K562 (cell line): ENCODE measurements around the gene STEAP1B. TPM values are rescaled to one million over a fixed set of nuclear protein-coding genes. Genes with fewer than 3 reads are reported as not detected.

Source experiments
- ATAC-seq: fragments of 200-7000 bp; cut with Tn5 transposase; 3 replicates; pipeline ENCODE4 v1.9.1; 2020; ENCODE audit warnings: moderate library complexity
- BruUV-seq: library from RNA; stranded (reverse); fragments of 400-500 nt; replicated peaks from 2 replicates; lab custom pipeline; 2021; lab: Mats Ljungman, UMichigan
- CTCF ChIA-PET: fragments of 300-600 bp; formaldehyde crosslinking; extraction: SDS; loops from one replicate; lab custom pipeline; 2021; ENCODE audit warnings: low intra/inter-chr PET ratio; lab: Yijun Ruan, JAX
- POLR2A ChIA-PET: fragments of 300-600, 350-650 bp; sonication (Branson Sonifier 250); formaldehyde crosslinking; extraction: SDS; loops from one replicate; lab custom pipeline; 2021; ENCODE audit warnings: antibody characterized with exemption, inconsistent platforms; lab: Yijun Ruan, JAX
- DNase-seq, 4 experiments: peaks; one replicate each; pipeline versions ENCODE4 v3.0.0 to v3.0.0-alpha.2; 2011 to 2018; ENCODE audit warnings: low spot score in 3 of 4, mixed read lengths in 3 of 4; ENCODE audit errors: extremely low read depth in 1 of 4
- FAIRE-seq: peaks from 2 replicates; lab custom pipeline; 2011; peaks lifted over from hg19 to GRCh38; lab: Jason Lieb, UNC
- H2AFZ ChIP-seq: 2 replicates; pipeline ENCODE4 v1.6.0; 2011; ENCODE audit warnings: low read depth, low read length, control low read depth, inconsistent platforms
- H3K27ac ChIP-seq: fragments of 200-600 bp; 3 replicates; pipeline ENCODE4 v1.8.0; 2011; ENCODE audit warnings: low read depth, mild to moderate bottlenecking, control low read depth, inconsistent platforms, low read length, moderate library complexity, mixed read lengths; ENCODE audit errors: extremely low read depth
- H3K27me3 ChIP-seq, 2 experiments: fragments of 300-600 bp in 1 of 2; 2 replicates in 1 of 2; 3 replicates in 1 of 2; pipeline versions ENCODE4 v1.6.0 to v1.8.0; 2011; ENCODE audit warnings: inconsistent platforms in 2 of 2, low read length in 2 of 2, mild to moderate bottlenecking in 1 of 2, mixed read lengths in 1 of 2, moderate library complexity in 1 of 2; ENCODE audit not compliant: control insufficient read depth in 2 of 2, insufficient read depth in 2 of 2
- H3K36me3 ChIP-seq: fragments of 300-600 bp; 3 replicates; pipeline ENCODE4 v1.8.0; 2011; ENCODE audit warnings: mild to moderate bottlenecking, low read length, inconsistent platforms; ENCODE audit not compliant: control insufficient read depth, insufficient read depth
- H3K4me1 ChIP-seq, 2 experiments: fragments of 200-600 bp in 1 of 2; replicated peaks in 1 of 2; 2 replicates in 1 of 2; 3 replicates in 1 of 2; pipeline versions ENCODE4 v1.5.1 to v1.8.0; 2011; ENCODE audit warnings: inconsistent platforms in 2 of 2, low read length in 2 of 2, mild to moderate bottlenecking in 1 of 2, mixed read lengths in 1 of 2, moderate library complexity in 1 of 2; ENCODE audit not compliant: control insufficient read depth in 2 of 2, insufficient read depth in 2 of 2
- H3K4me2 ChIP-seq: 2 replicates; pipeline ENCODE4 v1.6.1; 2011; ENCODE audit warnings: low read length, control low read depth, inconsistent platforms, mixed read lengths; ENCODE audit not compliant: insufficient read depth
- H3K4me3 ChIP-seq: fragments of 200-600 bp; sonication (generic), shearing (Covaris generic); 2 replicates; pipeline ENCODE4 v1.5.1; 2016; ENCODE audit warnings: control low read depth, inconsistent platforms
- H3K79me2 ChIP-seq: fragments of 200-600 bp; 3 replicates; pipeline ENCODE4 v1.8.0; 2011; ENCODE audit warnings: low read length, inconsistent platforms; ENCODE audit not compliant: control insufficient read depth, insufficient read depth
- H3K9ac ChIP-seq, 2 experiments: 2 replicates each; pipeline versions ENCODE4 v1.6.0 to v1.6.1; 2011; ENCODE audit warnings: low read depth in 2 of 2, low read length in 2 of 2, control low read depth in 1 of 2, inconsistent platforms in 1 of 2, mild to moderate bottlenecking in 1 of 2, mixed read lengths in 1 of 2; ENCODE audit not compliant: insufficient read depth in 1 of 2
- H3K9me1 ChIP-seq: one replicate; pipeline ENCODE4 v1.6.0; 2011; ENCODE audit warnings: inconsistent platforms, mild to moderate bottlenecking, low read length, moderate library complexity; ENCODE audit not compliant: control insufficient read depth, insufficient read depth
- H3K9me3 ChIP-seq: replicated peaks from 2 replicates; pipeline ENCODE4 v1.5.1; 2011; ENCODE audit warnings: low read depth, low read length, inconsistent platforms; ENCODE audit not compliant: control insufficient read depth, insufficient read depth
- H4K20me1 ChIP-seq: replicated peaks from 2 replicates; pipeline ENCODE4 v1.6.1; 2011; ENCODE audit warnings: low read length, inconsistent platforms, mixed read lengths; ENCODE audit not compliant: control insufficient read depth, insufficient read depth
- BHLHE40 ChIP-seq: IDR thresholded peaks from 2 replicates; pipeline ENCODE4 v1.6.1; 2011; ENCODE audit warnings: low read length, improper control_type of control experiment
- CEBPG ChIP-seq, 3 experiments: fragments of 200-800 bp in 1 of 3; sonication (Bioruptor generic) in 1 of 3; sonication (generic) in 1 of 3; formaldehyde crosslinking in 1 of 3; IDR thresholded peaks in 2 of 3; conservative IDR thresholded peaks in 1 of 3; 2 replicates each; pipeline versions ENCODE4 v1.6.1 to v1.8.0; 2016 to 2022; ENCODE audit warnings: missing compliant biosample characterization in 2 of 3, missing genetic modification characterization in 2 of 3, mild to moderate bottlenecking in 1 of 3, missing genetic modification reagents in 1 of 3
- CREM ChIP-seq: IDR thresholded peaks from 2 replicates; pipeline ENCODE4 v1.6.1; 2014; ENCODE audit warnings: antibody characterized with exemption, low read depth
- HMG20B ChIP-seq: fragments of 250-450 bp; sonication (Bioruptor Pico); IDR thresholded peaks from 2 replicates; pipeline ENCODE4 v1.5.0; 2021; ENCODE audit warnings: mild to moderate bottlenecking
- MXD1 ChIP-seq: fragments of 250-450 bp; sonication (Bioruptor Pico); IDR thresholded peaks from 2 replicates; pipeline ENCODE4 v1.8.0; 2021; ENCODE audit warnings: borderline replicate concordance, mild to moderate bottlenecking, moderate library complexity; ENCODE audit not compliant: poor library complexity, severe bottlenecking
- NUFIP1 ChIP-seq: fragments of 450-650 bp; IDR thresholded peaks from 2 replicates; pipeline ENCODE4 v1.6.1; 2018; ENCODE audit not compliant: partially characterized antibody
- SMAD4 ChIP-seq: fragments of 250-450 bp; sonication (Bioruptor Pico); conservative IDR thresholded peaks from 2 replicates; pipeline ENCODE4 v1.8.0; 2021; ENCODE audit warnings: inconsistent platforms, mild to moderate bottlenecking, moderate library complexity
- SMC3 ChIP-seq: conservative IDR thresholded peaks from 2 replicates; pipeline ENCODE4 v1.6.1; 2011; ENCODE audit warnings: low read depth, low read length, improper control_type of control experiment; ENCODE audit not compliant: insufficient read depth
- STAT5B ChIP-seq: fragments of 250-450 bp; sonication (Bioruptor Pico); IDR thresholded peaks from 2 replicates; pipeline ENCODE4 v1.8.0; 2021; ENCODE audit warnings: mild to moderate bottlenecking, inconsistent platforms
- ZBTB7A ChIP-seq: IDR thresholded peaks from 2 replicates; pipeline ENCODE4 v1.6.1; 2011; ENCODE audit warnings: low read depth, mild to moderate bottlenecking, low read length, moderate library complexity, borderline replicate concordance; ENCODE audit not compliant: control insufficient read depth
- WGBS: fragments of 100-300 bp; shearing (Covaris generic); methylation state at CpG from one replicate; pipeline ENCODE4 v1.1.6; 2016; ENCODE audit warnings: low coverage, mixed read lengths; ENCODE audit not compliant: insufficient coverage; ENCODE audit errors: missing lambda C conversion rate; 5-methylcytosine and 5-hydroxymethylcytosine counted together
- in situ Hi-C: fragments of 300-500 bp; cut with MboI; formaldehyde crosslinking; loops from 4 replicates; pipeline ENCODE4 v1.15.0; 2018; ENCODE audit warnings: inconsistent platforms, mixed read lengths
- intact Hi-C: fragments of 100-400 bp; cut with micrococcal nuclease; formaldehyde crosslinking; loops from 2 replicates; pipeline ENCODE4 v1.14.2; 2022
- polyA plus RNA-seq, 8 experiments: library from polyadenylated mRNA; depleted of rRNA in 4 of 8; stranded (reverse) in 5 of 8; unstranded in 3 of 8; fragments of >200 nt; fragmentation: Nextera tagmentation in 2 of 8; fragmentation: Illumina TruSeq in 1 of 8; extraction: Ambion mirVana in 2 of 8; extraction: Trizol in 1 of 8; gene quantifications; 2 replicates each; pipeline versions ENCODE4 v1.2.1 to v1.2.3, GENCODE V29; 2011 to 2014; ENCODE audit warnings: inconsistent platforms in 1 of 8, missing spikeins in 1 of 8
- total RNA-seq, 7 experiments: library from RNA; depleted of rRNA in 6 of 7; stranded (reverse); fragments of >200 nt in 6 of 7; fragmentation: Illumina TruSeq in 2 of 7; extraction: Trizol in 2 of 7; gene quantifications; 2 replicates each; pipeline versions ENCODE4 v1.2.1 to v1.2.3, GENCODE V29; 2011 to 2021; ENCODE audit warnings: low replicate concordance in 1 of 7
- TF ChIP-seq, protein P1 (sequence below): IDR thresholded peaks from 2 replicates; pipeline ENCODE4 v1.6.1; 2011; ENCODE audit warnings: borderline replicate concordance, low read depth, mild to moderate bottlenecking, moderate library complexity, low read length; ENCODE audit not compliant: insufficient read depth, poor library complexity, severe bottlenecking
- TF ChIP-seq, protein P2 (sequence below): sonication (generic); formaldehyde crosslinking; IDR thresholded peaks from 2 replicates; pipeline ENCODE4 v1.8.1; 2023; ENCODE audit warnings: mild to moderate bottlenecking, missing genetic modification reagents

The STEAP1B gene
- total and polyA plus RNA-seq, 9 of the 15 experiments (the other 6 are each of a cell fraction or from before 2014, with no cell fraction given): 20.0 to 38.5 (median 30.6) TPM

DNA sequence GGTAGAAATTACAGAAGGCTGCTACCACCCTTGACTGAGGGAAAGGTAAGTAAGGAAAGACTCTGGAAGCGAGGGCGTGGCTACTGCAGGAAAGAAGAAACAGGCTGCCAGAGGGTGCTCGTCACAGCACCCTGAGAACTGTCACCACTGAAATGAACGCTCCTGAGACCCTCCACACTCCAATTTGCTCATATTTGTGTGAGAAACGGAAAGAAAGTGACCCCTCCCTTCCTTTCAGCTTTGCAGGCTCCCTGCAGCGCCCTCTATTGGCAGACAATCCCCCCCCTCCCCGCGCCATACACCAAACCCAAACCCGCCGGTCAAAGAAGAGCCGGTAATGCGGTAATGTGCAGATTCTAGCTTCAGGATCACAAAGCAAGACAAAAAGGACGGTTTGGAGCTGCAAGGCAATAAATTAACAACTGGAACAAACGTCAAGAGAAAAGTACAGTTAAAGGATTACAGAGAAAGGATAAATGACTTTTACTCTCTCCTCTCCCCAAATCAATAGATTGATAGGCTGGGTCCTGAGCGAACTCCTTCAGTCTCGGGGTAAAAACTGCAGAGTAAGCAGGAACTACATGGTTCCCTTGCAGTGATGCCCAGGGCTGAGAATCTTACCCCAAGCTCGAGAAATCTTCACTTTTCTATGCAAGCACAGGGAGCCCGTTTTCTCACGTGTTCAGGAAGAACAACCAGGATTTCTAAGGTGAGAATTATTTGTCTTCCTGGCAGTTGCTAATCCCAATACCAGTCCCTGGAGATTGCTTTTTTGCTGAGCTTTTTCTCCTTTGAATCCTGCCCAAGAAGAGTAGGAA, 47.6 kb downstream of the STEAP1B start:
- ChIA-PET POLR2A (interaction anchor here (0.6 to 0.9 kb wide), 2 partner anchors 9 to 553 kb away, joined by 3 read pairs; no protein-coding TSS in a partner anchor), CTCF (interaction anchor here (0.7 to 1.6 kb wide), 4 partner anchors 36 to 343 kb away, joined by 3 to 6 read pairs (median 4); no protein-coding TSS in a partner anchor)
- Histone ChIP-seq H2AFZ (peak overlapping the region; percentile 66), H3K79me2 (no peaks in the 10 kb centered on the region), H3K9me3 (no peaks in the 10 kb centered on the region), H3K4me3 (no peak overlapping the region), H3K4me2 (peak overlapping the region; percentile 65), H3K27me3 (no peaks in the 10 kb centered on the region), H4K20me1 (no peaks in the 10 kb centered on the region), H3K9me1 (no peaks in the 10 kb centered on the region), H3K9ac (peak overlapping the region in 1 of 2 experiments; percentile 28; a peak in 1 of 4 replicates), H3K27ac (no peak overlapping the region; the same call in 2 of the 3 replicates), H3K4me1 (peaks cover 0 to 2% of the 10 kb centered on the region in 2 experiments; a peak in 2 of 5 replicates), H3K36me3 (no peaks in the 10 kb centered on the region)
- DNase-seq: peak; percentile 67 to 85 (median 76)
- in situ Hi-C loops (no loop called here), intact Hi-C loops (loop anchor here (2.0 to 5.0 kb wide), 3 partner anchors 60 to 156 kb away; no protein-coding TSS in a partner anchor)
- peak; percentile 77 for FAIRE-seq
- peak; percentile 100 for ATAC-seq
- 30% methylated on average over 19 of the region's 19 CpGs for WGBS
- no TSS peak for BruUV-seq
- TF ChIP-seq BHLHE40 (0 out of 2 replicates have a peak, but pooled peaks have one; percentile 19), SMC3 (peak; percentile 72), NUFIP1 (no peak), CEBPG (CRISPR knock-in tag; IDR thresholded peaks at IDR 0.05) (no peak), CEBPG (tag; conservative IDR thresholded peaks at IDR 0.05 in 1 of 2, IDR thresholded peaks at IDR 0.05 in 1 of 2) (no peak), CREM (0 out of 2 replicates have a peak, but pooled peaks have one; percentile 12), ZBTB7A (peak; percentile 38; the same call in 1 of the 2 replicates), HMG20B (CRISPR knock-in tag) (no peak), SMAD4 (peak; percentile 45; the same call in 1 of the 2 replicates), MXD1 (CRISPR knock-in tag) (no peak), STAT5B (CRISPR knock-in tag) (no peak)
- TF ChIP-seq, protein P1, sequence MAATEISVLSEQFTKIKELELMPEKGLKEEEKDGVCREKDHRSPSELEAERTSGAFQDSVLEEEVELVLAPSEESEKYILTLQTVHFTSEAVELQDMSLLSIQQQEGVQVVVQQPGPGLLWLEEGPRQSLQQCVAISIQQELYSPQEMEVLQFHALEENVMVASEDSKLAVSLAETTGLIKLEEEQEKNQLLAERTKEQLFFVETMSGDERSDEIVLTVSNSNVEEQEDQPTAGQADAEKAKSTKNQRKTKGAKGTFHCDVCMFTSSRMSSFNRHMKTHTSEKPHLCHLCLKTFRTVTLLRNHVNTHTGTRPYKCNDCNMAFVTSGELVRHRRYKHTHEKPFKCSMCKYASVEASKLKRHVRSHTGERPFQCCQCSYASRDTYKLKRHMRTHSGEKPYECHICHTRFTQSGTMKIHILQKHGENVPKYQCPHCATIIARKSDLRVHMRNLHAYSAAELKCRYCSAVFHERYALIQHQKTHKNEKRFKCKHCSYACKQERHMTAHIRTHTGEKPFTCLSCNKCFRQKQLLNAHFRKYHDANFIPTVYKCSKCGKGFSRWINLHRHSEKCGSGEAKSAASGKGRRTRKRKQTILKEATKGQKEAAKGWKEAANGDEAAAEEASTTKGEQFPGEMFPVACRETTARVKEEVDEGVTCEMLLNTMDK: peak; percentile 40
- TF ChIP-seq, protein P2, sequence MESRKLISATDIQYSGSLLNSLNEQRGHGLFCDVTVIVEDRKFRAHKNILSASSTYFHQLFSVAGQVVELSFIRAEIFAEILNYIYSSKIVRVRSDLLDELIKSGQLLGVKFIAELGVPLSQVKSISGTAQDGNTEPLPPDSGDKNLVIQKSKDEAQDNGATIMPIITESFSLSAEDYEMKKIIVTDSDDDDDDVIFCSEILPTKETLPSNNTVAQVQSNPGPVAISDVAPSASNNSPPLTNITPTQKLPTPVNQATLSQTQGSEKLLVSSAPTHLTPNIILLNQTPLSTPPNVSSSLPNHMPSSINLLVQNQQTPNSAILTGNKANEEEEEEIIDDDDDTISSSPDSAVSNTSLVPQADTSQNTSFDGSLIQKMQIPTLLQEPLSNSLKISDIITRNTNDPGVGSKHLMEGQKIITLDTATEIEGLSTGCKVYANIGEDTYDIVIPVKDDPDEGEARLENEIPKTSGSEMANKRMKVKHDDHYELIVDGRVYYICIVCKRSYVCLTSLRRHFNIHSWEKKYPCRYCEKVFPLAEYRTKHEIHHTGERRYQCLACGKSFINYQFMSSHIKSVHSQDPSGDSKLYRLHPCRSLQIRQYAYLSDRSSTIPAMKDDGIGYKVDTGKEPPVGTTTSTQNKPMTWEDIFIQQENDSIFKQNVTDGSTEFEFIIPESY (CRISPR knock-in tag): peak; percentile 100
